DLD1 (cell line): Measurements from ENCODE around the gene NECAP2.

Source experiments
- in situ Hi-C: cut with HindIII; loops from 2 replicates; pipeline ENCODE4 v1.10.0; 2017; ENCODE audit warnings: low sequenced_read_pairs

Gene NECAP2, protein sequence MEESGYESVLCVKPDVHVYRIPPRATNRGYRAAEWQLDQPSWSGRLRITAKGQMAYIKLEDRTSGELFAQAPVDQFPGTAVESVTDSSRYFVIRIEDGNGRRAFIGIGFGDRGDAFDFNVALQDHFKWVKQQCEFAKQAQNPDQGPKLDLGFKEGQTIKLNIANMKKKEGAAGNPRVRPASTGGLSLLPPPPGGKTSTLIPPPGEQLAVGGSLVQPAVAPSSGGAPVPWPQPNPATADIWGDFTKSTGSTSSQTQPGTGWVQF

DNA sequence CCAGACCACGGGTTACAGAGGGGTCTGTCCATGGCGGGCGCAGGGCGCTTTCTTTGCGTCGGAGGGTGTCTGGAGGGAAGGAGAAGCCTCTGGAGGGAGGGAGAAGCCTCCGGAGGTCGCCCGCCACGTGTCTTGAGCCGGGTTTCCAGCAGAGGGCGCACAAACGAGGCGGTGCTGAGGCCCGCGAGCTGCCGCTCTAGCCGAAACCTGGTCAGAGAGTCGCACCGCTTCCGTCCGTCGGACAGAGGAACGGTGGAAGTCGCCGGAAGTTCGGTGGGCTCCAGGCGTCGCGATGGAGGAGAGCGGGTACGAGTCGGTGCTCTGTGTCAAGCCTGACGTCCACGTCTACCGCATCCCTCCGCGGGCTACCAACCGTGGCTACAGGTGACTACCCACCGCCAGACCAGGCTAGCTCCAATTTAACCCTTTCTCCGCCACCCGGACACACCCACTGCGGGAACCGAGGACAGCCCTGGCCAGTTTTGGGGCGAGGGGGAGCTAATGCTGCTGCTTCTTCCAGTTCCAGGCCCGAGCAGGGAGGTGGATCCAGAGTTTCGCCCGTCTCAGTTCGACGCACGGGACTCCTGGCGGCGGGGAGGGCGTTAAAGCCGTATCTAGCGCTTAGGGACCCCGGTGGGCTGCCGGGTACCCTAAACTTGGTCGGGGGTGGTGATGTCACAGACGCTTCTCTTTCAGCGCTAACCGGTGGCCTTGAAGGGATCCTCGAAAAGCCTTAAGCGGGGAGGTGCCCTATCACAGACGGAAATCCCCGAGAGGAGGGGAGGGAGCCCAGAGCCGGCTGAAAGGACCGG is at the start of gene NECAP2:
NECAP2 (plus strand) TSS at position 255 of the 812 bp plus-strand sequence; CDS start at position 293, 38 bp downstream.
- in situ Hi-C loops = no loop called here

DNA sequence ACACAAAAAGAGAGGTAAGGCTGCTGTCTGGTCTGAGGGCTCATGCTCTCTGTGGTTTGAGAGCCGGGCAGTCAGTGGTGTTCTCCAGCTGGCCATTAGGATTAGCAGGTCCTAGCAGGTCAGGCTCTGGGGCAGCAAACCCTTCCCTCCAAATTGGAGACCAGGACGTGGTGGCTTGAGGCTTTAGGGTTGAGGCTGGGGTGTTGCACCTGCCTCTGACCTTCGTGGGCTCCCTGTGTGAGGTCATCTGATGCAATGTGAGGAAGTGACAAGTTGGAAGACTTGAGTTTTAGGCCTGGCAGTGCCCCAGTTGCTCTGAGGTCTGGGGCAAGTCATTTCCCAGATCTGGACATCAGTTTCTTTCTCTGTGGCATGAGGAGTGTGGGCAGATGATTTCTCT is 49.1 kb upstream of the NECAP2 start:
- in situ Hi-C loops = no loop called here

GRCh38 chr1:16392740-16393569 is 47.6 kb upstream of the NECAP2 start:
- in situ Hi-C loops = no loop called here

- in situ Hi-C loops = no loop called here
Observed at GRCh38 chr1:16393570-16394521, 46.7 kb upstream of the NECAP2 start.

GRCh38 chr1:16394977-16395376 is 45.5 kb upstream of the NECAP2 start:
- in situ Hi-C loops = no loop called here

DNA sequence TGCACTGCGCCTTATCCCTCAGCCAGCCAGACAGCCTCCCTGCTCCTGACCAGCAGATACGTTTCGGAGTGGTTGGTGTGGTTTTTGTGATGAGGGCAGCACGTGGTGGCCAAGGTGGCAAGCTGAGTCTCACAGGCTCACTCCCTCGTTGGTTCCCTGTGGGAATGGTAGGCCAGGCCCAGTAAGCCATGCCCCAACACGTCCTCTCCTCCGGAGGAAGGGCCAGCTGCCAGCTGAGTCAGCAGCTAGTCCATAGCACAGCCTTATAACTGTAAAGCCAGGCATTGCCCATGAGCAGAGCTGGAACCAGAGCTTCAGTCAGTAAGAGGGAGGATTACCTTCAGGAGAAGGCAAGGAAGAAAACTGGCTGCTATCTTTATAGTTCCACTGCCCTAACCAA is 43.9 kb upstream of the NECAP2 start:
- in situ Hi-C loops = no loop called here

DNA sequence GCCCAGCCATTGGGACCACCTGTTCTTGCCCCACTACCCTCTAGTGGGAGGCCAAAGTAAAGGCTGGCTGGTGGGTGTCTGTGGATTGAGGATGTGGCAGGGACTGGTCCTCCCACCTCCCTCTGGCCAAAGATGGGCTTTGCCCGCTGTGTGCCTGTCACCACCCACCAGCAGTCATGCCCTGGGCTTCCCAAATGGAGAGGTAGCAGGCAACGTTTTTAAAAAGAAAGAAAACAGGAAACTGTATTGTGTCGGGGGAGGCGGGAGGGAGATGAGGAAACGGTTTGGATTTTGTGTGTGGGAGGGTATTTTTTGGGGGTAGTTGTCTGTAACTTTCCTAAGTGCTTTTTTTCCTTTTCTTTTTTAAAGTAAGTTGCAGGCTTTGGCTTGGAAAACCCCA is 43.4 kb upstream of the NECAP2 start:
- in situ Hi-C loops = no loop called here

DNA sequence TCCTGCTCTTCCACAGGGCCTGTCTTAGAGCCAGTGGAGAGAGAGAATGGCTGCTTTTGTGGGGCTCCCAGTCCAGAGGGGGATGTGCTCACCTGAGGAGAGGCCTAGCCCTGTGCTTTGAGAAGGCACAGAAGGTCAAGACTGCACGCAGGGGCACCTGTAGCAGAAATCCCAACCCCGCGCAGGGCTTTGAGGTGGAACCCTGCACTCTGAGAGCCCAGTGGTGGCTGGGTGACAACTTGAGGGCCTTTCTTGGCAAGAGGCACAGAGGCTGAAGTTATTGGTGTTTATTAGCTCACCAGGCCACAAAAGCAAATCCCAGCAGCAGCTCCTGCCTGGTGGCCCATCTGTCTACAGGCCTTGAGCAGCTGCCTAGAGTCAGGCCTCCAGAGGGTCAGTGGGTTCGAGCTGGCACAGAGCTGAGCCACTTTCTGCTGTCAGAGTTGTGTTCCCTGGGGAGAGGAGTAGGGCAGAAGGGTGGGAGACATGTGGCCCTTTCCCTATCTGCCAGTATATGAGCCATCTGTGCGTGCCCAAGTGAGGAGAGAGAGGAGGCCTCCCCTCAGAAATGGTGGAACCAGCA is 42.1 kb upstream of the NECAP2 start:
- in situ Hi-C loops = no loop called here

DNA sequence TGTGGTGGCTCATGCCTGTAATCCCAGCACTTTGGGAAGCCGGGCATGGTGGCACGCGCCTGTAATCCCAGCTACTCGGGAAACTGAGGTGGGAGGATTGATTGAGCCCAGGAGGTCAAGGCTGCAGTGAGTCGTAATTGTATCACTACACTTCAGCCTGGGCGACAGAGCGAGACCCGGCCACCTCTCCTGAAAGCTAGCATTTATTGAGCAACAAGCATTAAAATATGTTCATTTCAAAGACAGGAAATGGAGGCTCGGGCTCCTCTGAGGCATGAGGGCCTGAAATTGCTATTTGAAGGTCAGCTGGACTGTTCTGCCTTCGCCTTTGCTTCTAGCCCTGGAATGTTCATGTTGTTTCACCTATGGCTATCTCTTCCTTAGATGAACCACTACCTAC is 37.8 kb upstream of the NECAP2 start:
- in situ Hi-C loops = no loop called here

- in situ Hi-C loops = no loop called here
Observed at GRCh38 chr1:16405441-16405840, 35.1 kb upstream of the NECAP2 start.

DNA sequence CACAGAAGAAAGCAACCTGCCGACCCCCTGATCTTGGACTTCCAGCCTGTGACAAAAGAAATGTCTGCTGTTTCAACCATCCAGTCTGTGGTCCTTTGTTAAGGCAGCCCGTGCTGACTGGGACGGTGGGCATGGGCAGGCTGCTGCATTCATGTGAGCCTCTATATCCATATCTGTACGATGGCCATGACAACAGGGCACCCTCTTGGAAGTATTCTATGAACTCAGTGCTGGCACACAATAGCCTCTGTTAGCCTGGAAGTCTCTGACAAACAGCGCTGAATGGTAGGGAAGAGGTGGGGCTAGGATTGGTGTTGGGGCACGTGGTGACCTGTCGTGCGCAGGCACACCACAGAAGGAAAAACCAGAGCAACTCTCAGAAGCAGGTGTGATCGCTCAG is 33.7 kb upstream of the NECAP2 start:
- in situ Hi-C loops = no loop called here

GRCh38 chr1:16409536-16410152 is 30.9 kb upstream of the NECAP2 start:
- in situ Hi-C loops = no loop called here

DNA sequence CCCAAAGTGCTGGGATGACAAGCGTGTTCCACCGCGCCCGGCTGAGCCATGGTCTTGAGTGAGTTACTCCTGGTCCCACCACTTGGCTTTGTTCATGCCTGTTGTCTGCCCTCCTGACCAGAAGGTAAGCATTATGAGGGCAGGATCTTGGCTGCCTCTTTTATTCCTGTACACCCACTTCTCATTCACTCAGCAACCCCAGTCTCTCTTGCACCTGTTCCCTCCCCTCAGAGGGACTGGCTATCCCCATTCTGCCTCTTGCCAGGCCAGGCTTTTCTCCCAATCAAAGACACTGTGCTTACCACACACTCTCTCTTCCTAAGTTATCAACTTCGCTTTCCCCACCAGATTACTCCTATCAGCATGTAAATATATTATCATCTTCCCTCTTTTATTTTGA is 29.7 kb upstream of the NECAP2 start:
- in situ Hi-C loops = no loop called here

DNA sequence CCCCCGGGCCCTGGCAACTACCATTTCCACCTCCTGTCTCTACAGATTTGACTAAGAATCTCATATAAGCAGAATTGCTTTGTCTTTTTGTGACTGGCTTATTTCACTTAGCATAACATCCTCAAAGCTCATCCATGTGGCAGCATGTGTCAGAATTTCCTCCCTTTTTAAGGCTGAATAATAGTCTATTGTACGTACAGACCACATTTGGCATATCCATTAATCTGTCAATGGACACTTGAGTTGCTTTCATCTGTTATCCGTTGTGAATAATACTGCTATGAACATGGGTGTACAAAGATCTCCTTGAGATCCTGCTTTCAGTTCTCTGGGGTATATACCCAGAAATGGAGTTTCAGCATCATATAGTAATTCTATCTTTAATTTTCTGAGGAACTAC is 27.3 kb upstream of the NECAP2 start:
- in situ Hi-C loops = no loop called here

- in situ Hi-C loops = no loop called here
Observed at GRCh38 chr1:16418823-16419425, 21.6 kb upstream of the NECAP2 start.

GRCh38 chr1:16420424-16421118 is 20.0 kb upstream of the NECAP2 start:
- in situ Hi-C loops = no loop called here

DNA sequence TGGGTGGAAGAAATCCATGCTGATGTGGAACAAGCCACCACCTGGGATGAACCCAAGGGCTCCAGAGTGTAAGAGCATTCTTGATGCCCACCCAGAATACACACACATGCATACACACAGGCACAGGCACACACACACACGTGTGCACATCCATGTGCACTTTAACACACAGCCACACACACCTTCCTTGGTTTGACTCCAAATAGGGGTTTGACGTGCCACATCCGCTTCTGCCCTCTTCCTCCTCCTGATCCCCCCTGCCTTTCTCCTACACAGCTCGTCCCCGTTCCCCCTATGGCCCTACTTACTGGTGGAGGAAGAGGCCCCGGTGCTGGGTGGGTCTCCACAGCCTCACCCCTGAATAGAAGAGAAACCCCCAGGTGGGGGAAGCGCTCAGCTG is 19.3 kb upstream of the NECAP2 start:
- in situ Hi-C loops = no loop called here

GRCh38 chr1:16422041-16422440 is 18.5 kb upstream of the NECAP2 start:
- in situ Hi-C loops = no loop called here
